OCI-LY7 (cell line): Measurements from ENCODE around the gene HMG20B. TPM values are rescaled to one million over a fixed set of nuclear protein-coding genes. Genes with fewer than 3 reads are reported as not detected.
A peak's percentile ranks its signal among the peaks of the same experiment; 100 is the strongest.

Source experiments
- BruUV-seq: library from RNA; stranded (reverse); fragments of 400-500 nt; replicated peaks from 2 replicates; lab custom pipeline; 2021; lab: Mats Ljungman, UMichigan
- CTCF ChIA-PET: fragments of 300-600 bp; sonication (Branson Sonifier 250); formaldehyde crosslinking; loops from one replicate; lab custom pipeline; 2022; ENCODE audit warnings: antibody characterized with exemption; ENCODE audit not compliant: unreplicated experiment; lab: Charles Lee
- POLR2A ChIA-PET: fragments of 300-600 bp; sonication (Branson Sonifier 250); formaldehyde crosslinking; loops from one replicate; lab custom pipeline; 2022; ENCODE audit warnings: antibody characterized with exemption; lab: Charles Lee
- DNase-seq: peaks from one replicate; pipeline ENCODE4 v3.0.0-alpha.2; 2015; ENCODE audit warnings: low spot score
- H2AFZ ChIP-seq: fragments of 200-600 bp; sonication (generic), shearing (Covaris generic); 2 replicates; pipeline ENCODE4 v1.6.1; 2014; ENCODE audit warnings: mild to moderate bottlenecking, antibody characterized with exemption, low read length, moderate library complexity
- H3K27ac ChIP-seq: fragments of 200-600 bp; sonication (generic); 2 replicates; pipeline ENCODE4 v1.5.1; 2014; ENCODE audit warnings: mixed run types, low read depth, mild to moderate bottlenecking, moderate library complexity, low read length, inconsistent platforms; ENCODE audit not compliant: poor library complexity, severe bottlenecking
- H3K36me3 ChIP-seq: fragments of 200-600 bp; sonication (generic); 2 replicates; pipeline ENCODE4 v1.6.1; 2014; ENCODE audit warnings: mild to moderate bottlenecking, antibody characterized with exemption, low read length, moderate library complexity, mixed read lengths; ENCODE audit not compliant: insufficient read depth
- H3K4me1 ChIP-seq: fragments of 200-600 bp; sonication (generic); 2 replicates; pipeline ENCODE4 v1.5.1; 2014; ENCODE audit warnings: mild to moderate bottlenecking, low read length; ENCODE audit not compliant: insufficient read depth, poor library complexity, severe bottlenecking
- H3K4me2 ChIP-seq: fragments of 200-600 bp; sonication (generic); 2 replicates; pipeline ENCODE4 v1.6.1; 2014; ENCODE audit warnings: mild to moderate bottlenecking, low read length
- H3K4me3 ChIP-seq: fragments of 200-600 bp; sonication (generic); 2 replicates; pipeline ENCODE4 v1.5.1; 2014; ENCODE audit warnings: mild to moderate bottlenecking, low read depth, low read length; ENCODE audit not compliant: poor library complexity, severe bottlenecking
- H3K79me2 ChIP-seq: fragments of 200-600 bp; sonication (generic); 2 replicates; pipeline ENCODE4 v1.6.1; 2016; ENCODE audit warnings: low read depth, mild to moderate bottlenecking, low read length, moderate library complexity, mixed read lengths; ENCODE audit not compliant: insufficient read depth
- H3K9me2 ChIP-seq: fragments of 200-600 bp; sonication (generic); 2 replicates; pipeline ENCODE4 v1.6.1; 2016; ENCODE audit warnings: mild to moderate bottlenecking, low read length, mixed read lengths; ENCODE audit not compliant: insufficient read depth
- H3K9me3 ChIP-seq: fragments of 200-600 bp; sonication (generic); 2 replicates; pipeline ENCODE4 v1.6.1; 2014; ENCODE audit warnings: mild to moderate bottlenecking, mixed run types, low read length, mixed read lengths
- H4K20me1 ChIP-seq: fragments of 200-600 bp; sonication (generic); 2 replicates; pipeline ENCODE4 v1.6.1; 2014; ENCODE audit warnings: mild to moderate bottlenecking, antibody characterized with exemption, low read length, moderate library complexity, mixed read lengths; ENCODE audit not compliant: insufficient read depth
- EZH2phosphoT487 ChIP-seq: fragments of 200-600 bp; sonication (generic); IDR thresholded peaks from 2 replicates; pipeline ENCODE4 v1.6.1; 2018; ENCODE audit warnings: low read depth, borderline replicate concordance, mild to moderate bottlenecking, mixed run types, antibody characterized with exemption, low read length, moderate library complexity, mixed read lengths
- intact Hi-C: fragments of 100-400 bp; cut with micrococcal nuclease; formaldehyde crosslinking; loops from one replicate; pipeline ENCODE4 v1.10.0; 2022; ENCODE audit not compliant: unreplicated experiment
- total RNA-seq, 2 experiments: library from RNA; depleted of rRNA in 1 of 2; stranded (reverse); fragments of >200 nt in 1 of 2; shearing (Covaris generic) in 1 of 2; gene quantifications; 2 replicates each; pipeline ENCODE4 v1.2.3, GENCODE V29; 2014 to 2022
- TF ChIP-seq, protein P1 (sequence below): fragments of 200-600 bp; sonication (generic); conservative IDR thresholded peaks from 2 replicates; pipeline ENCODE4 v1.5.1; 2014; ENCODE audit warnings: mild to moderate bottlenecking, antibody characterized with exemption, low read length, moderate library complexity, mixed read lengths

Gene HMG20B
- total RNA-seq, 2 experiments from 2014 or later, result 91.0 to 119 TPM

GRCh38 chr19:3544742-3545668 is 27.7 kb upstream of the HMG20B start:
- no TSS peak for BruUV-seq
- Histone ChIP-seq H3K4me2 (no peak overlapping the region), H3K4me3 (no peak overlapping the region), H2AFZ (no peak overlapping the region), H4K20me1 (no peaks in the 10 kb centered on the region), H3K9me2 (no peaks in the 10 kb centered on the region), H3K4me1 (no peaks in the 10 kb centered on the region), H3K79me2 (no peaks in the 10 kb centered on the region), H3K9me3 (no peaks in the 10 kb centered on the region), H3K27ac (no peak overlapping the region), H3K36me3 (peaks cover 42% of the 10 kb centered on the region; the same call in 1 of the 2 replicates)
- CTCF ChIA-PET, result interaction anchor here (0.6 to 1.1 kb wide), 2 partner anchors 12 to 77 kb away, joined by 3 to 4 read pairs; no protein-coding TSS in a partner anchor
- TF ChIP-seq, protein P1, sequence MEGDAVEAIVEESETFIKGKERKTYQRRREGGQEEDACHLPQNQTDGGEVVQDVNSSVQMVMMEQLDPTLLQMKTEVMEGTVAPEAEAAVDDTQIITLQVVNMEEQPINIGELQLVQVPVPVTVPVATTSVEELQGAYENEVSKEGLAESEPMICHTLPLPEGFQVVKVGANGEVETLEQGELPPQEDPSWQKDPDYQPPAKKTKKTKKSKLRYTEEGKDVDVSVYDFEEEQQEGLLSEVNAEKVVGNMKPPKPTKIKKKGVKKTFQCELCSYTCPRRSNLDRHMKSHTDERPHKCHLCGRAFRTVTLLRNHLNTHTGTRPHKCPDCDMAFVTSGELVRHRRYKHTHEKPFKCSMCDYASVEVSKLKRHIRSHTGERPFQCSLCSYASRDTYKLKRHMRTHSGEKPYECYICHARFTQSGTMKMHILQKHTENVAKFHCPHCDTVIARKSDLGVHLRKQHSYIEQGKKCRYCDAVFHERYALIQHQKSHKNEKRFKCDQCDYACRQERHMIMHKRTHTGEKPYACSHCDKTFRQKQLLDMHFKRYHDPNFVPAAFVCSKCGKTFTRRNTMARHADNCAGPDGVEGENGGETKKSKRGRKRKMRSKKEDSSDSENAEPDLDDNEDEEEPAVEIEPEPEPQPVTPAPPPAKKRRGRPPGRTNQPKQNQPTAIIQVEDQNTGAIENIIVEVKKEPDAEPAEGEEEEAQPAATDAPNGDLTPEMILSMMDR, result peak; percentile 88
- TF ChIP-seq EZH2phosphoT487, result no peak
- intact Hi-C loops, result loop anchor here (5.0 kb wide), 2 partner anchors 72 to 162 kb away; partner anchors contain the start of gene TJP3
- POLR2A ChIA-PET, result interaction anchor here (0.6 kb wide), 1 partner anchor 73 kb away, joined by 3 read pairs; no protein-coding TSS in a partner anchor
- peak; percentile 58 for DNase-seq

DNA sequence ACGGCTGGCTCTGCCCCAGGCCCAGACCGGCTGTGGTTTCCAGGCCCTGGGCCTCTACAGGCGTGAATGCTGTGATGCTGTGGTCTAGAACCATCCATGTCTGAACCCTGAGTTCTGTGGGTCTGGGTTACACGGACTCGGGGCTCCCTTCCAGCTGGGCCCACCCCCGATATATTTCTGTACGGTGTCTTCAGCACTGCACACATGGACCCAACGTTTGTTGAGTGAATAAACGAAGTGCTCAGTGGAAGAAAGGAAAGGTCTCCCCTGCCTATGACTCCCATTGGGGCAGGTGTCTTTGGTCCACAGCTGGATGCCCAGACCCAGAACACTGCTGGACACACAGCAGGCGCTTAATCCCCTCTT is 27.1 kb upstream of the HMG20B start:
- no peak overlapping the region for H2AFZ ChIP-seq
- no peaks in the 10 kb centered on the region for H4K20me1 ChIP-seq
- H3K9me2 ChIP-seq, result no peaks in the 10 kb centered on the region
- H3K4me1 ChIP-seq, result no peaks in the 10 kb centered on the region
- no peak overlapping the region for H3K4me2 ChIP-seq
- no peak for DNase-seq
- H3K79me2 ChIP-seq, result no peaks in the 10 kb centered on the region
- no peaks in the 10 kb centered on the region for H3K9me3 ChIP-seq
- H3K36me3 ChIP-seq, result peaks cover 44% of the 10 kb centered on the region; the same call in 1 of the 2 replicates
- H3K4me3 ChIP-seq, result no peak overlapping the region
- CTCF ChIA-PET, result interaction anchor here (1.0 kb wide), 1 partner anchor 18 kb away, joined by 4 read pairs; no protein-coding TSS in a partner anchor
- no peak overlapping the region for H3K27ac ChIP-seq
- intact Hi-C loops, result loop anchor here (5.0 kb wide), 2 partner anchors 72 to 162 kb away; partner anchors contain the start of gene TJP3
- POLR2A ChIA-PET, result no interaction called here
- BruUV-seq, result no TSS peak
- TF ChIP-seq EZH2phosphoT487, result no peak
- TF ChIP-seq, protein P1, result no peak
